CD14-positive monocyte (primary cell): ENCODE measurements around the gene POC5. TPM values are rescaled to one million over a fixed set of nuclear protein-coding genes. Genes with fewer than 3 reads are reported as not detected.

Experiments
- DNase-seq, 3 donors: peaks; one replicate each; pipeline ENCODE4 v3.0.0-alpha.2; 2011 to 2022
- H2AFZ ChIP-seq: 2 replicates; pipeline ENCODE4 v1.6.0; 2012; ENCODE audit warnings: mild to moderate bottlenecking, low read depth, low read length, inconsistent platforms; ENCODE audit not compliant: insufficient read depth, poor library complexity, severe bottlenecking
- H3K27ac ChIP-seq, 2 donors: 1 replicate in 1 of 2; 2 replicates in 1 of 2; pipeline ENCODE4 v1.5.1; 2012 to 2013; ENCODE audit warnings: low read length in 2 of 2, control low read depth in 1 of 2, inconsistent platforms in 1 of 2, low read depth in 1 of 2, mild to moderate bottlenecking in 1 of 2
- H3K27me3 ChIP-seq, 2 donors: one replicate each; pipeline versions ENCODE4 v1.6.0 to v1.6.1; 2011 to 2013; ENCODE audit warnings: low read length in 2 of 2; ENCODE audit not compliant: control insufficient read depth in 2 of 2, insufficient read depth in 2 of 2
- H3K36me3 ChIP-seq, 2 donors: replicated peaks in 1 of 2; 1 replicate in 1 of 2; 2 replicates in 1 of 2; pipeline versions ENCODE4 v1.5.1 to v1.6.1; 2012 to 2013; ENCODE audit warnings: low read length in 2 of 2, control low read depth in 1 of 2, inconsistent platforms in 1 of 2, mild to moderate bottlenecking in 1 of 2; ENCODE audit not compliant: insufficient read depth in 2 of 2, control insufficient read depth in 1 of 2
- H3K4me1 ChIP-seq, 2 donors: 1 replicate in 1 of 2; 2 replicates in 1 of 2; pipeline versions ENCODE4 v1.5.1 to v1.6.1; 2012 to 2013; ENCODE audit warnings: low read length in 2 of 2, control low read depth in 1 of 2, inconsistent platforms in 1 of 2, mild to moderate bottlenecking in 1 of 2, moderate library complexity in 1 of 2; ENCODE audit not compliant: insufficient read depth in 2 of 2, control insufficient read depth in 1 of 2
- H3K4me2 ChIP-seq: replicated peaks from 2 replicates; pipeline ENCODE3; 2012; ENCODE audit warnings: low read length, moderate library complexity, mild to moderate bottlenecking; ENCODE audit not compliant: poor library complexity, severe bottlenecking; ENCODE audit errors: extremely low read depth
- H3K4me3 ChIP-seq, 3 experiments: fragments of 200-600 bp in 1 of 3; sonication (generic) in 1 of 3; replicated peaks in 1 of 3; 1 replicate in 2 of 3; 2 replicates in 1 of 3; pipeline ENCODE4 v1.5.1; 2011 to 2013; ENCODE audit warnings: low read length in 3 of 3, mild to moderate bottlenecking in 3 of 3, control low read depth in 2 of 3, low read depth in 2 of 3, inconsistent platforms in 1 of 3, moderate library complexity in 1 of 3
- H3K79me2 ChIP-seq: 2 replicates; pipeline ENCODE4 v1.6.0; 2012; ENCODE audit warnings: mild to moderate bottlenecking, control low read depth, inconsistent platforms, low read length, moderate library complexity; ENCODE audit not compliant: insufficient read depth
- H3K9ac ChIP-seq: 2 replicates; pipeline ENCODE4 v1.6.0; 2017; ENCODE audit warnings: low read length, mild to moderate bottlenecking; ENCODE audit not compliant: insufficient read depth, poor library complexity, severe bottlenecking
- H3K9me3 ChIP-seq, 2 donors: replicated peaks in 1 of 2; 1 replicate in 1 of 2; 2 replicates in 1 of 2; pipeline versions ENCODE4 v1.5.1 to v1.6.1; 2012 to 2013; ENCODE audit warnings: low read length in 2 of 2, control low read depth in 1 of 2; ENCODE audit not compliant: control insufficient read depth in 1 of 2, insufficient read depth in 1 of 2
- H4K20me1 ChIP-seq: 2 replicates; pipeline ENCODE4 v1.6.0; 2012; ENCODE audit warnings: mild to moderate bottlenecking, low read length, control low read depth, moderate library complexity; ENCODE audit not compliant: insufficient read depth
- H3K27ac Mint-ChIP-seq, 7 donors: one replicate each; pipeline ENCODE4 v1.8.0; 2020; ENCODE audit warnings: mild to moderate bottlenecking in 7 of 7, mixed read lengths in 7 of 7, moderate library complexity in 6 of 7, inconsistent platforms in 2 of 7
- H3K27me3 Mint-ChIP-seq, 3 donors: one replicate each; pipeline ENCODE4 v1.8.0; 2021 to 2022; ENCODE audit warnings: low read depth in 3 of 3, mild to moderate bottlenecking in 3 of 3, mixed read lengths in 3 of 3, moderate library complexity in 3 of 3, inconsistent platforms in 1 of 3
- H3K36me3 Mint-ChIP-seq, 2 donors: one replicate each; pipeline ENCODE4 v1.8.0; 2020; ENCODE audit warnings: mixed read lengths in 2 of 2, inconsistent platforms in 1 of 2, mild to moderate bottlenecking in 1 of 2
- H3K4me1 Mint-ChIP-seq: one replicate; pipeline ENCODE4 v1.8.0; 2020; ENCODE audit warnings: mild to moderate bottlenecking, mixed read lengths
- H3K4me3 Mint-ChIP-seq, 2 donors: one replicate each; pipeline ENCODE4 v1.8.0; 2020; ENCODE audit warnings: mild to moderate bottlenecking in 2 of 2, mixed read lengths in 2 of 2, moderate library complexity in 1 of 2
- H3K9me3 Mint-ChIP-seq, 7 donors: one replicate each; pipeline ENCODE4 v1.8.0; 2020 to 2022; ENCODE audit warnings: mixed read lengths in 7 of 7, mild to moderate bottlenecking in 6 of 7, moderate library complexity in 6 of 7, inconsistent platforms in 2 of 7
- WGBS: methylation state at CpG from one replicate; pipeline ENCODE4 v1.1.5; 2013; ENCODE audit warnings: missing lambda C conversion rate; ENCODE audit not compliant: insufficient coverage; 5-methylcytosine and 5-hydroxymethylcytosine counted together
- intact Hi-C, 2 donors: fragments of 100-400 bp; cut with micrococcal nuclease; formaldehyde crosslinking; loops; one replicate each; pipeline versions ENCODE4 v1.15.0 to v1.15.1; 2023
- polyA plus RNA-seq, 3 donors: library from polyadenylated mRNA; depleted of rRNA in 1 of 3; unstranded in 2 of 3; stranded (reverse) in 1 of 3; fragments of 300-500 nt in 2 of 3; fragments of >200 nt in 1 of 3; fragmentation: Illumina TruSeq in 2 of 3; gene quantifications; 1 replicate in 2 of 3; 2 replicates in 1 of 3; pipeline ENCODE4 v1.2.3, GENCODE V29; 2012 to 2021
- TF ChIP-seq, protein P1 (sequence below): fragments of 200-600 bp; IDR thresholded peaks from one replicate; pipeline ENCODE4 v1.8.0; 2022; ENCODE audit warnings: antibody characterized with exemption, mild to moderate bottlenecking

The POC5 gene
- polyA plus RNA-seq, 3 donors: 4.3 to 13.5 (median 5.5) TPM

DNA sequence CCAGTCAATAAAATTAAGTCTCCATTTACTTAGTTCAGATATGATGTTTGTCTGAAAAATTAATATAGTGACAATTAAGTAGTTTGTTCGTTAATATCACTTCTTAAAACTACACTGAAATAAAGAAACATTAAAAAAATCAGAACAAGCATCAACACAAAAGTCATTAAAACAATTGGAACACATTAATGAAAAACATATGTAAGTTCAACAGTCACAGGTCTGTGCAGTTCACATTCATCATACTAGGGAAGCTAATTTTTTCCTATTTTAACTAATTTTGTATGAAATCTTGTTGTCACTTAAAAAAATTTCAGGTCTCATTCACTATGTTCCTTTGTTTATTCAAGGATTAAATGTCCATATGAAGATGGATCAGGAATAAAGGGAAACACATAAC, 22.5 kb downstream of the POC5 start:
- H2AFZ ChIP-seq: no peak overlapping the region
- H3K4me3 Mint-ChIP-seq: no peak overlapping the region
- no peak overlapping the region for H3K9ac ChIP-seq
- no peak overlapping the region for H3K27ac ChIP-seq
- H3K4me1 ChIP-seq: no peaks in the 10 kb centered on the region
- no peak overlapping the region for H3K27ac Mint-ChIP-seq
- peaks cover 45 to 53% of the 10 kb centered on the region in 2 donors for H3K36me3 ChIP-seq
- DNase-seq: no peak
- H3K27me3 Mint-ChIP-seq: no peaks in the 10 kb centered on the region
- no peaks in the 10 kb centered on the region for H3K79me2 ChIP-seq
- H3K27me3 ChIP-seq: no peaks in the 10 kb centered on the region
- H4K20me1 ChIP-seq: no peaks in the 10 kb centered on the region
- intact Hi-C loops: no loop called here
- H3K36me3 Mint-ChIP-seq: peaks cover 50 to 58% of the 10 kb centered on the region in 2 donors
- H3K4me2 ChIP-seq: no peak overlapping the region
- H3K4me1 Mint-ChIP-seq: no peaks in the 10 kb centered on the region
- TF ChIP-seq, protein P1, sequence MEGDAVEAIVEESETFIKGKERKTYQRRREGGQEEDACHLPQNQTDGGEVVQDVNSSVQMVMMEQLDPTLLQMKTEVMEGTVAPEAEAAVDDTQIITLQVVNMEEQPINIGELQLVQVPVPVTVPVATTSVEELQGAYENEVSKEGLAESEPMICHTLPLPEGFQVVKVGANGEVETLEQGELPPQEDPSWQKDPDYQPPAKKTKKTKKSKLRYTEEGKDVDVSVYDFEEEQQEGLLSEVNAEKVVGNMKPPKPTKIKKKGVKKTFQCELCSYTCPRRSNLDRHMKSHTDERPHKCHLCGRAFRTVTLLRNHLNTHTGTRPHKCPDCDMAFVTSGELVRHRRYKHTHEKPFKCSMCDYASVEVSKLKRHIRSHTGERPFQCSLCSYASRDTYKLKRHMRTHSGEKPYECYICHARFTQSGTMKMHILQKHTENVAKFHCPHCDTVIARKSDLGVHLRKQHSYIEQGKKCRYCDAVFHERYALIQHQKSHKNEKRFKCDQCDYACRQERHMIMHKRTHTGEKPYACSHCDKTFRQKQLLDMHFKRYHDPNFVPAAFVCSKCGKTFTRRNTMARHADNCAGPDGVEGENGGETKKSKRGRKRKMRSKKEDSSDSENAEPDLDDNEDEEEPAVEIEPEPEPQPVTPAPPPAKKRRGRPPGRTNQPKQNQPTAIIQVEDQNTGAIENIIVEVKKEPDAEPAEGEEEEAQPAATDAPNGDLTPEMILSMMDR: no peak
- peaks cover 0 to 4% (median 0%) of the 10 kb centered on the region in 7 donors for H3K9me3 Mint-ChIP-seq
- no CpG with 5 or more reads among the region's 1 CpG for WGBS
- no peak overlapping the region for H3K4me3 ChIP-seq
- no peaks in the 10 kb centered on the region for H3K9me3 ChIP-seq

DNA sequence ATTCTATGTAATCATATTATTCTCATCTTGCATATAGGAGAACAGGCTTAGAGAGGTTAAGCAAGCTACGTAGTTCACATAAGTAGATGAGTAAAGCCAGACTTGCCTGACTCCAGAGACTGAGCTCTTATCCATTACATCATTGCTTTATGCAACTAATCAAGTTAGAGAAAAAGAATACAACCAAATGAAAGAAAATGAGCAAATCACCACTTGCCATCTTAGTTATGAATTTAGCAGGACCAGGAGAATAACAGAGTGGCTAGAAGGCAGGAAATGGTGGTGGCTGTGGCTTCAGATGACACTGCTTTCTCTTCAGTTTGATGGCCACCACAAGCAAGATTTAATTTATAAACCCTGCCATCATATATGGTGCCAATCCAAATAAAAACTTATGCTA, 26.6 kb downstream of the POC5 start:
- Histone ChIP-seq H2AFZ (no peak overlapping the region), H3K4me1 (no peaks in the 10 kb centered on the region), H3K79me2 (no peaks in the 10 kb centered on the region), H3K4me3 (no peak overlapping the region), H3K27ac (no peak overlapping the region), H3K9ac (no peak overlapping the region), H3K4me2 (no peak overlapping the region), H3K9me3 (no peaks in the 10 kb centered on the region), H3K27me3 (no peaks in the 10 kb centered on the region), H3K36me3 (peaks cover 75 to 94% of the 10 kb centered on the region in 2 donors), H4K20me1 (no peaks in the 10 kb centered on the region)
- Mint-ChIP-seq H3K9me3 (no peaks in the 10 kb centered on the region), H3K4me1 (no peaks in the 10 kb centered on the region), H3K4me3 (no peak overlapping the region), H3K27me3 (no peaks in the 10 kb centered on the region), H3K36me3 (peaks cover 60 to 66% of the 10 kb centered on the region in 2 donors), H3K27ac (no peak overlapping the region)
- WGBS: no CpG with 5 or more reads among the region's 1 CpG
- DNase-seq: no peak
- TF ChIP-seq, protein P1: no peak
- intact Hi-C loops: no loop called here
